Bronchus fibroblast of lung (primary cell): Measurements from ENCODE around the gene OR10H3. TPM values are rescaled to one million over a fixed set of nuclear protein-coding genes. Genes with fewer than 3 reads are reported as not detected.

Experiments
- total RNA-seq: library from RNA; depleted of rRNA; stranded (reverse); fragments of >200 nt; gene quantifications from 2 replicates; pipeline ENCODE4 v1.2.3, GENCODE V29; 2015

The OR10H3 gene, protein sequence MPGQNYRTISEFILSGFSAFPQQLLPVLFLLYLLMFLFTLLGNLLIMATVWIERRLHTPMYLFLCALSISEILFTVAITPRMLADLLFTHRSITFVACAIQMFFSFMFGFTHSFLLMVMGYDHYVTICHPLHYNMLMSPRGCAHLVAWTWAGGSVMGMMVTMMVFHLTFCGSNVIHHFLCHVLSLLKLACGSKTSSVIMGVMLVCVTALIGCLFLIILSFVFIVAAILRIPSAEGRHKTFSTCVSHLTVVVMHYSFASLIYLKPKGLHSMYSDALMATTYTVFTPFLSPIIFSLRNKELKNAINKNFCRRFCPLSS
- not detected in 2 replicates for total RNA-seq

DNA sequence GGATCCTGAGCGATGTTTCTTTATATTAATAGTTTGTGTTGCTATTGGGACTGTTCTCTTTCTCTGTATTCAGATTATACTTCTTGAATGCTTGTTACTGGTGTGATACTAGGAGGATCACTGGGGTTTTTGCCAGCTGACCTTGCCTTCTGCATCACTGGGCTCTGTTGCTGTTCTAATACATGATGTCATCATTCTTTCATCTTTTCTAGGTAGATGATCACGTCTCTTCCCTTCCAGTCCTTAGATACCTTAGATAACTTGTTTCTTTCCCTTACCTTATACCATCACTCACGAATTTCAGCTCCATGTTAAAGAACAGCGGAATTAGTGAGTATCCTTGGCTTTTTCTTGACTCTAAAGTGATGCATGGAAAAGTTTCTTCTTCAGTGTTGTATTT is at the start of gene OR10H3:
Gene OR10H3 (plus strand): TSS at position 264 of the 400 bp plus-strand sequence. CDS start 3,408 bp downstream, outside the sequence.

GRCh38 chr19:15727724-15728123 is 10.1 kb upstream of the OR10H3 start, which contains the start of gene OR10H2:
OR10H2 (plus strand) TSS chr19:15728024; CDS start chr19:15728044, 20 bp downstream.

DNA sequence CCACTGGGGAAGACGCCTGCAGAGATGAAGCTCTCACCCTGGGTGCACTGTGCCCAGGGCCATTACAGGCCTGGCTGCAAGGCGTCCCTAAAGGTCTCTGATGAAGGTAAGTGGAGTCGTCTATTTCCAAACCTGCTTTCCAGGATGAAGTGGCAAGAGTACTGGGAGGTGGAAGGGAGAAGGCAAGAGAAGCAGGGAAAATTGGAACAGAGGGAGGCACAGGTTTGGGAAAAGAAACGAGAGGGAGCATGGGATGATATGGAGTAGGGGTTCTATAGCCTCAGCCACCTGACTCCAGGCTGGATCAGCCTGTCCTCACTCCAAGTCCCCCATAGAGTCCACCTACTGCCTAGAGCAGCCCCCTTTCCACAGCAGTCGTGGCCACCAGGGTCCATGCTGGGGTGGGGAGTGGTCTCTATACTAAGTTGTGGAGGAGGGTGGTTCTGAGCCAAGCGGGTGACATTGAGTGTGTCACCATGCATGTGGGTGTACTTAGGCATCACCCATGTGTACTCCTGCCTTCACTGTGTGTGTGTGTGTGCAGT is 49.9 kb downstream of the OR10H3 start, which contains the start of gene OR10H5:
Gene OR10H5 (plus strand): TSS at position 51 of the 545 bp plus-strand sequence. CDS start 6,388 bp downstream, outside the sequence.

Other genes with a start within 250 kb of the OR10H3 start
- not detected in 2 replicates for gene CYP4F22, start 229.5 kb upstream of the OR10H3 start, total RNA-seq
- not detected in 2 replicates for gene CYP4F8, start 122.8 kb upstream of the OR10H3 start, total RNA-seq
- gene CYP4F3, start 97.1 kb upstream of the OR10H3 start, total RNA-seq, result not detected in 2 replicates
- gene CYP4F12, start 64.9 kb upstream of the OR10H3 start, total RNA-seq, result not detected in 2 replicates
- gene OR10H2, start 10.0 kb upstream of the OR10H3 start, total RNA-seq, result not detected in 2 replicates
- gene OR10H5, start 49.7 kb downstream of the OR10H3 start, total RNA-seq, result not detected in 2 replicates
- not detected in 2 replicates for gene OR10H1, start 77.7 kb downstream of the OR10H3 start, total RNA-seq
- not detected in 2 replicates for gene CYP4F2, start 160.1 kb downstream of the OR10H3 start, total RNA-seq
- gene CYP4F11, start 196.5 kb downstream of the OR10H3 start, total RNA-seq, result not detected in 2 replicates
- gene OR10H4, start 211.0 kb downstream of the OR10H3 start, total RNA-seq, result not detected in 2 replicates